Activated CD4-positive, alpha-beta T cell treated with anti-CD3 and anti-CD28 coated beads, Interleukin-2, amount 10 ng/mL, durations not matched to agents 7 days and 5 days (primary cell): ENCODE results near the gene OSBPL1A. TPM values are rescaled to one million over a fixed set of nuclear protein-coding genes. Genes with fewer than 3 reads are reported as not detected.

Experiments
- CTCF ChIA-PET: fragments of 350-600 bp; sonication (Branson Sonifier 250); formaldehyde crosslinking; loops from one replicate; lab custom pipeline; 2021; ENCODE audit warnings: antibody characterized with exemption; lab: Charles Lee
- POLR2A ChIA-PET: fragments of 350-600 bp; sonication (Branson Sonifier 250); formaldehyde crosslinking; loops from one replicate; lab custom pipeline; 2021; ENCODE audit warnings: antibody characterized with exemption; lab: Charles Lee
- DNase-seq: peaks from one replicate; pipeline ENCODE4 v3.0.0-alpha.2; 2020
- H3K27ac Mint-ChIP-seq: one replicate; pipeline ENCODE4 v1.8.0; 2021; ENCODE audit warnings: mild to moderate bottlenecking, moderate library complexity, mixed read lengths
- H3K27me3 Mint-ChIP-seq: one replicate; pipeline ENCODE4 v1.8.0; 2021; ENCODE audit warnings: mixed read lengths
- H3K36me3 Mint-ChIP-seq: one replicate; pipeline ENCODE4 v1.8.0; 2021; ENCODE audit warnings: low read depth, mixed read lengths
- H3K4me1 Mint-ChIP-seq: one replicate; pipeline ENCODE4 v1.8.0; 2021; ENCODE audit warnings: mixed read lengths
- H3K4me3 Mint-ChIP-seq: one replicate; pipeline ENCODE4 v1.8.0; 2021; ENCODE audit warnings: mild to moderate bottlenecking, moderate library complexity, mixed read lengths
- H3K9me3 Mint-ChIP-seq: one replicate; pipeline ENCODE4 v1.8.0; 2021; ENCODE audit warnings: mixed read lengths
- total RNA-seq, 2 experiments: library from RNA; stranded (reverse); gene quantifications; one replicate each; pipeline ENCODE4 v1.2.3, GENCODE V29; 2021

OSBPL1A gene
- total RNA-seq, 2 experiments from 2014 or later = 1.00 to 1.4 TPM

DNA sequence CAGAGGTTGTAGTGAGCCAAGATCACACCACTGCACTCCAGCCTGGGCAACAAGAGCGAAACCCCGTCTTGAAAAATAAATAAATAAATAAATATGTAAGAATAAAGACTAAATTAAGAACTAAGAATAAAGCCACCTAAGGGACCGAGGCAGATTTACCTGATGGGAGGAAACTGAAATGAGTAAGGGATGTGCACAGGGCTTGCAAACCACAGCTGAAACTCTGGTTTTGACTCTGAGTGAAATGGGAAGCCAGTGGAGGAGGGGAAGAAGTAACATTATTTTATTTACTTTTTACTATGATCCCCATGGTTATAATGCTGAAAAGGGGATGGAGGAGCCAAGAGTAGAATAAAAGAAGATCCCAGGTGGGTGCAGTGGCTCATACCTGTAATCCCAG lies 151.5 kb downstream of the OSBPL1A start:
- Mint-ChIP-seq H3K36me3 (no peaks in the 10 kb centered on the region), H3K27me3 (peaks cover 14% of the 10 kb centered on the region), H3K27ac (no peak overlapping the region), H3K4me3 (no peak overlapping the region), H3K4me1 (peaks cover 4% of the 10 kb centered on the region), H3K9me3 (no peaks in the 10 kb centered on the region)
- CTCF ChIA-PET = no interaction called here
- DNase-seq = no peak
- POLR2A ChIA-PET = interaction anchor here (0.7 kb wide), 1 partner anchor 109 kb away, joined by 3 read pairs; no protein-coding TSS in a partner anchor

DNA sequence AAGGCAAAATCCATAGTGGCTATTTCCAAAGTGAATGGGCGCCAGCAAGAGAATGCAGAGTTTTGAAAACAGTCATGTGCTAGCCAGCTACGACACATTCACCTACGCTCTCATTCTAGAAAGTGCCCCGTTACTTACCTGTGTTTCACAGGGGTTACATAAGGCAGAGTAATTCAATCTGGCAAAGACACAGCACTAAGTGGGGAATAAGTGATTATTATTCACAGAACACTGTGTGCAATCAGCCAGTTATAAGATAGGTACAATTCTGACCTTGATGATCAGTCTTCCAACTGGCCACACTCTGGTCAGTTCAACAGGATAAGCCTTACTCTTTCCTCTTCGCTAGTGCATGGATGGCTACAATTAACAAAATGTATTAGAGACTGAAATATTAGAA lies 152.9 kb downstream of the OSBPL1A start:
- Mint-ChIP-seq H3K36me3 (no peaks in the 10 kb centered on the region), H3K27ac (no peak overlapping the region), H3K4me1 (peaks cover 4% of the 10 kb centered on the region), H3K27me3 (peaks cover 14% of the 10 kb centered on the region), H3K9me3 (no peaks in the 10 kb centered on the region), H3K4me3 (no peak overlapping the region)
- POLR2A ChIA-PET = no interaction called here
- DNase-seq = no peak
- CTCF ChIA-PET = no interaction called here

DNA sequence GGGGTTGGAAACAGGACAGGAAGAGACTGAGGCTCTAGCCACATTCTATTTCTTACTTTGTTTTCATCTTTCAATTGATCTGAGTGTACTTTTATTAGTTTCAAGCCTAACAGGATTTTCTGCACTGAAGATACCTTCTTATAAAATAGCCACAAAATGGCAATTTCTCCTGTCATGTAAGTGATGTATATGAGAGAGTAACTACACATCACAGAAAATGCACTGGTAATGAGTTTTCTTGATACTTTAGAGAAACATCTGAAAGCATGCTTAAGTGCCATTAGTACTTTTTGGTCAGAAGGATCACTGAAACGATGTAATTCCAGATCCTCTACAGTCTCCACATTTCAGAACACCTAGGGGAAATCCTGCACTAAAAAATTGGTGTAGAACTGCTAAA lies 153.9 kb downstream of the OSBPL1A start:
- H3K36me3 Mint-ChIP-seq = no peaks in the 10 kb centered on the region
- no peak overlapping the region for H3K4me3 Mint-ChIP-seq
- H3K4me1 Mint-ChIP-seq = peaks cover 4% of the 10 kb centered on the region
- ChIA-PET CTCF (no interaction called here), POLR2A (no interaction called here)
- no peak for DNase-seq
- no peak overlapping the region for H3K27ac Mint-ChIP-seq
- no peaks in the 10 kb centered on the region for H3K9me3 Mint-ChIP-seq
- peaks cover 14% of the 10 kb centered on the region for H3K27me3 Mint-ChIP-seq

DNA sequence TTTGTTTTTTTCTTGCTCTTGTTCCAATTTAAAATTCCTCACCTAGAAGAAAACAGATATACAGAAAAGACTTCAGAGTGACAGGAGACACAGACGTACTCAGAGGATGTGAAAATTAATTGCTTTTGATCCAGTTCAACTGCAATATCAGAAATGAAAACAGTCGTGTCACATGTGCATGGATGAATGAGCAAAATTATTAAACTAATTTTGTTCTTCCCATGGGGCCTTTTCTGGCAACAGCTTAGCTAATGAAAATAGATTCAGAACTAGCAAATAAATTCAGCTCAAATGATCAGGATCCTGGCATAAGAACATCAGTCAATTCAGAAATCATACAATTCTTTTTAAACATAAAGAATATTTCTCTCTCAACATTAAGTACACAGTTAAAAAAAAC lies 158.3 kb downstream of the OSBPL1A start:
- CTCF ChIA-PET = no interaction called here
- Mint-ChIP-seq H3K9me3 (no peaks in the 10 kb centered on the region), H3K27ac (no peak overlapping the region)

DNA sequence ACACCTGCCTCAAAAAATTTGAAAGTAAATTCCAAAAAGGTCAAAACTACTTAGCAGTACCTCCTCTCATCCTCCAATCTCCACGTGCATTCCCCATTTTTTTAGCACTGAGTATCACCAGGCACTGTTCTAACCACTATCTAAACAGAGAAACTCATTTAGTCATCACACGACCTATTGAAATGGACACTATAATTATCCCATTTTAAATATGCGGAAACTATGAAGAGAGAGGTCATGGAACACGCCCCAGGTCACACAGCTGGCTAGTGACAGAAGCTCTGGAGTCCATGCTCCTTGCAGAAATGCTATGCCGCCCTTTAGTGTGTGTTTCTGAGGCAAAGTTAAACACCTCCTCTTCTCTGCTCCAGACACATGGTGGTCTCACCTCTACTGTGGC lies 159.2 kb downstream of the OSBPL1A start:
- no peaks in the 10 kb centered on the region for H3K4me1 Mint-ChIP-seq
- no peak overlapping the region for H3K4me3 Mint-ChIP-seq
- H3K27ac Mint-ChIP-seq = no peak overlapping the region
- H3K36me3 Mint-ChIP-seq = no peaks in the 10 kb centered on the region
- no peak for DNase-seq
- CTCF ChIA-PET = no interaction called here
- peaks cover 6% of the 10 kb centered on the region for H3K27me3 Mint-ChIP-seq
- POLR2A ChIA-PET = no interaction called here
- no peaks in the 10 kb centered on the region for H3K9me3 Mint-ChIP-seq

More for the DNA sequence above, 158.3 kb downstream of the OSBPL1A start:
- POLR2A ChIA-PET = no interaction called here
- Mint-ChIP-seq H3K4me3 (no peak overlapping the region), H3K36me3 (no peaks in the 10 kb centered on the region), H3K4me1 (no peaks in the 10 kb centered on the region), H3K27me3 (peaks cover 12% of the 10 kb centered on the region)
- DNase-seq = no peak

DNA sequence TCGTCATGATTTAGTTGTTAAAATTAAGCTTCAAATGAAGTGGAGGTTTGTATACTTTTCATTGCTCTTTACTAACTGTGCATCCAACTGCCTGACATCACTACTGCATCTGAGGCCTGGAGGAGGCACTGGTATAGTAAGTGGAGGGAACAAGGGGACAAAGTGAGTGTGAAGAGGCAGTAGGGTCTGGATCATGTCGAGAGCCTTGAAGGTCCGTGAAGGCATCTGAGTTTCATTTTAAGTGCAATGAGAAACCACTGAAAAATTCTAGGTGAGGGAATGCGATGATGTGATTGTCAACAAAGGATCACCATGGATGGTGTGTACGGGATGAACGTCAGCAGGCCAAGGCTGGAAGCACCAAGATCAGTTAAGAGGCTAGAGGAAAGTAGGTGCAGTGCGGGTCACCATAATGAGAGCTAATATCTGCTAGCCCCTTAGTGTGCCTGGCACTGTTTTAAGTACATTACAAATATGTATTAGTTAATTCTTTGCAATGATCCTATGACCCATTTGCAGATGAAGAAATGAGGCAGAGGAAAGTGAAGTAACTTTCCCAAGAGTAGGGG lies 162.7 kb downstream of the OSBPL1A start:
- no peak overlapping the region for H3K27ac Mint-ChIP-seq
- POLR2A ChIA-PET = no interaction called here
- H3K36me3 Mint-ChIP-seq = no peaks in the 10 kb centered on the region
- no peaks in the 10 kb centered on the region for H3K27me3 Mint-ChIP-seq
- no peak overlapping the region for H3K4me3 Mint-ChIP-seq
- DNase-seq = no peak
- H3K4me1 Mint-ChIP-seq = no peaks in the 10 kb centered on the region
- H3K9me3 Mint-ChIP-seq = no peaks in the 10 kb centered on the region
- CTCF ChIA-PET = no interaction called here

DNA sequence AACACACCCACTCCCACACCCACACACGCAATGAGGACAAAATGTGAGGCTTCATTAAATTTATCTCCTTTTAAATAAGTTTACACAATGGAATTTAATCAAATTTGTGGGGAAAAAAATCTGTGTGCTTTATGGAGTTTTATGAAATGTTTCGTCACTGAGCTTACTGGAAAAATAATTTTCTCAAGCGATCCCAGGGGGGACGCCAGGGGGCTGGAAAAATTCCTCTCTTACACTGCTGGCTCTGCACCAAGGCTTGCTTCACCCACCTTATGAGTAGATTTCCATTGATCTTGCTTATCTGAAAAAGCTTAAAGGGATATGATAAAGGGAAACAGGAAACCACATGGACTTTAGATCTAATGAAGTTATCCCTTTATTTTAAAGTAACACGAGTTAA lies 163.3 kb downstream of the OSBPL1A start:
- Mint-ChIP-seq H3K27me3 (no peaks in the 10 kb centered on the region), H3K9me3 (no peaks in the 10 kb centered on the region), H3K4me1 (no peaks in the 10 kb centered on the region), H3K4me3 (no peak overlapping the region), H3K36me3 (no peaks in the 10 kb centered on the region), H3K27ac (no peak overlapping the region)
- no peak for DNase-seq
- ChIA-PET CTCF (no interaction called here), POLR2A (no interaction called here)

DNA sequence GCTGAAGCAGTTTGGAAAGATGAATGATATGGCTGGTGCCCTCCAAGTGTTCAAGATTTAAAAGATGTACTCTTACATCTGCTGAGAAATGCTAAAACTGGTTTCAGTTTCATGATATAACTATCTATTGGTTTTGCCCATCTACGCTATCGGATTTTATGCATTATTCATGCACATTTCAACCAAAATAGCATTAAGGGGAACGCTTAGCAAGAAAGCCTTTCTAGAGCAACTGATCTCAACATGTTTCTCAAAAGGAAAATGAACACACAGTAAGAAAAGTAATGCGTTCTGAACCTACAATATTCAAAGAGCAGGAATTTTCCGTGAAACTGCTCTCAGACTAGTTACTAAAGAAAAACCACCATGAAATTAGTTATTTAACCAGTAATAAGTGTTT lies 164.8 kb downstream of the OSBPL1A start:
- no peak overlapping the region for H3K4me3 Mint-ChIP-seq
- H3K36me3 Mint-ChIP-seq = no peaks in the 10 kb centered on the region
- POLR2A ChIA-PET = no interaction called here
- no peak for DNase-seq
- H3K4me1 Mint-ChIP-seq = no peaks in the 10 kb centered on the region
- no peaks in the 10 kb centered on the region for H3K9me3 Mint-ChIP-seq
- H3K27ac Mint-ChIP-seq = no peak overlapping the region
- H3K27me3 Mint-ChIP-seq = no peaks in the 10 kb centered on the region
- CTCF ChIA-PET = no interaction called here

DNA sequence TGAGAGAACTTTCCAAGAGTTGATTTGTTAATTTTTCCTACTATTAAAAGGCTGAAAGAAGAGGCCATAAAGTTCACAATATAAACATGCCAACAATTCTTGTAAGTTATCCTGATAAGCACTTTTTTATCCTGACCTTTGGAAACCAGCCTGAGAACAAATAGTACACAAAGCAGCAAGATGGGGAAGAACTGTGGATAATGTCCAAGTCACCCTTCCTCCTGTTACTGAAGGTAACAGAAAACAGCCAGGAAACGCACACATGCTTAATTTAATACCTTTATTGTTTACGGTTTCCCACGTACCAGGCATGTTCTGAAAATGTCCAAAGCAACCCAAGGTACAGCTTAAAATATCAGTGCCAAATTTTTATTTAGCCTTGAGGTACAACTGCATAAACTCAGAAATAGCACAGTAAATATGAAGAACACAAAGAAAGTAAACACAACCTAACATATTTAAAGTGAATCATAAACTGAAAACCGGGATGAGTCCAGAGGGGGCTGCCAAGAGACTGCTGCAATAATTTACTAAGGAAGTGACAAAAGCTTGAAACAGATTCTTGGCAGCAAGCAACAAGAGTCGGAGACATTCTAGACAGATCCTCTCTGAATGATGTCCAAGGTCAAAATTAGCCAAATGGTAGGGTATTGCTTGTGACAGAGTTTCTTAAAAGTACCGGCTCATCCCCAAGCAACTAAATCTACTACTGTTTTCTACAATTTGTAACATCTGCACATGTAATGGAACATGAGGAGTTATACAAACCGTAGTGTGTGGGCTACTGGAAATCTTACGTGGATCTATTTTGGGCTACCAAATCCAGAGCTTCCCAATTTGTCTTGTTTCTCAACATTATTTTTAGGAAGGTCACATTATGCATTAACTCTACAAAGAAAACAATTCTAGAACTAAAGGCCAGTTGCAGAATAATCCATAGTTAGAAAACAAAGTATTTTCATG lies 165.6 kb downstream of the OSBPL1A start:
- H3K27ac Mint-ChIP-seq = no peak overlapping the region
- POLR2A ChIA-PET = no interaction called here
- no peaks in the 10 kb centered on the region for H3K4me1 Mint-ChIP-seq

DNA sequence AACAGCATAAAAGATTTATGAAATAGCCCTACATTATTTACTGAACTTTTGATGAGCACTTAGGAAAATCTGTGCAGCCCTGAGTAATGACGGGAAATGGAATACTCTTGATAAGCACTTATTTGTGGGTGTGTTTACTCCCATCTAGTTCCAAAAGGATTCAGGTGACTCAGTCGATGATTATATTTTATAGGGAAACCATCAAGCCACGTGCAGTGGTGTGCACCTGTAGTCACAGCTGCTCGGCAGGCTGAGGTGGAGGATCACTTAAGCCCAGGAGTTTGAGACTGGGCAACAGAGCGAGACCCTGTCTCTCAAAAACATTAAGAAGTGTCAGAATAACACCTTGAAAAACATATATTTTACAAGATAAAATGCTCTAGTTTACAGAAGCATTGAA lies 166.9 kb downstream of the OSBPL1A start:
- no peak for DNase-seq
- ChIA-PET POLR2A (no interaction called here), CTCF (no interaction called here)
- H3K9me3 Mint-ChIP-seq = no peaks in the 10 kb centered on the region
- H3K4me1 Mint-ChIP-seq = no peaks in the 10 kb centered on the region
- no peaks in the 10 kb centered on the region for H3K36me3 Mint-ChIP-seq
- no peak overlapping the region for H3K27ac Mint-ChIP-seq
- H3K4me3 Mint-ChIP-seq = no peak overlapping the region
- no peaks in the 10 kb centered on the region for H3K27me3 Mint-ChIP-seq

More for the DNA sequence above, 165.6 kb downstream of the OSBPL1A start:
- Mint-ChIP-seq H3K4me3 (no peak overlapping the region), H3K36me3 (no peaks in the 10 kb centered on the region), H3K27me3 (no peaks in the 10 kb centered on the region), H3K9me3 (no peaks in the 10 kb centered on the region)
- CTCF ChIA-PET = no interaction called here
- no peak for DNase-seq

DNA sequence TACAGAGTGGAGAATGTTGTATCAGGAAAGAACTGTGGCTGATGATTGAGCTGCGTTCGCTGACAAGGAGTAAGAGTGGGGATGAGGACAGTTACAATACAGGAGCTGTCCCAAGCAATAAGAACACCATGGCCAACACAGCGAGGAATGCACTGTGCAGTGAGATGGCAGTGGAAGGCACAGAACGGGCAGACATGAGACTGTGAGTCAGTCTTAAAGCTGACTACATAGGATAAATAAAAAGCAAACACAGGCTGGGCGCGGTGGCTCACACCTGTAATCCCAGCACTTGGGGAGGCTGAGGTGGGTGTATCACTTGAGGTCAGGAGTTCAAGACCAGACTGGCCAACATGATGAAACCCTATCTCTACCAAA lies 169.0 kb downstream of the OSBPL1A start:
- Mint-ChIP-seq H3K27me3 (peaks cover 3% of the 10 kb centered on the region), H3K4me1 (no peaks in the 10 kb centered on the region), H3K9me3 (no peaks in the 10 kb centered on the region), H3K36me3 (no peaks in the 10 kb centered on the region), H3K4me3 (no peak overlapping the region), H3K27ac (no peak overlapping the region)
- POLR2A ChIA-PET = no interaction called here
- CTCF ChIA-PET = no interaction called here
- no peak for DNase-seq

DNA sequence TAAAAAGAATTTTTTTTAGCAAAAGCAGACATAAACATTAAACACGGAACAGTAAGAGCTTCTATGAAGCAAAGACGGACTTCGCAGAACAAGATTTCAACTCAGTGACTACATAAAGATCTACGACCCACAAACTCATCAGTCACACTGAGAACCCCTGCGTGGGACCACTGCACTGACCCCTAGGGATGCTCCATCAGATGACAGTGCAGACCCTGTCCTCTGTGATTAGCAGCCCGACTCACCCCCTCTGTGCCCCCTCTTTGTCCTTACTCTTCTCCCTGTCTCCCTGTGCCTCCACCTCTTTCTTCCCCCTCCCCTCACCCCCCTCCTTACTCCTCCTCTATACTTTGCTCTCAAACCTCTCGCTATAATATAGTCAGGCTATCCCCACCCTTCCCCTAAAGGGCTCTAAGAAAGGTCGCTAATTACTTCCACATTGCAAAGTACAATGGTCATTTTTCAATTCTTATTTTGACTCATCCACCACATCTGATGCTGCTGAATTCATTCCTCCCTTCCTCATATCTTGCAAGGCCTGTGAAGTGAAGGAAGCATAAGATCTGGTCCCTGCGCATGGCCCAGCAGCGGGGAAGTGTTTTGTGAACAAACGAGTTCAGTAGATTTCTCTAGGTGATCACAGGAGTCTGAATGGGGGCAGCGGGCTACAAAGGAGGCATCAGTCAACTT lies 169.5 kb downstream of the OSBPL1A start:
- Mint-ChIP-seq H3K4me1 (no peaks in the 10 kb centered on the region), H3K27me3 (peaks cover 6% of the 10 kb centered on the region), H3K27ac (no peak overlapping the region), H3K9me3 (no peaks in the 10 kb centered on the region), H3K4me3 (no peak overlapping the region), H3K36me3 (no peaks in the 10 kb centered on the region)
- no peak for DNase-seq
- CTCF ChIA-PET = no interaction called here
- POLR2A ChIA-PET = no interaction called here

DNA sequence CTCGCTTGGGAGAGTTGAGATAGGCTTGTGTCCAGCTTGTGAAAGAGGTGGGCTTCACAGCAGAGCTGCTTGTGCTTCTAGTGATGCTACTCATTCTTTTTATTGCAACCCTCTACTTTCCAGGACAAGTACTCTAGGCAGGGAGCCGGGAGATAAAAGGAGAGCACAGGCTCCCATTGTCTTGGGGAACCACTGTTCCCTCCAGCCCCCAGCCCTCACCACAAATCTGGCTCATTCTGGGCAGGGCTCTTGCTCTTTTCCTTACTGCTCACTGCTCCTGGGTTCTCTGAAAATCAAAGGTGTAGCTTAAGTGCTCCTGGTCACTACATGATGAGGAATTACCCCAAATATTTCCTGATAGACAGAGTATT lies 177.3 kb downstream of the OSBPL1A start:
- H3K27ac Mint-ChIP-seq = no peak overlapping the region
- no peaks in the 10 kb centered on the region for H3K36me3 Mint-ChIP-seq
- peaks cover 6% of the 10 kb centered on the region for H3K27me3 Mint-ChIP-seq
- H3K9me3 Mint-ChIP-seq = no peaks in the 10 kb centered on the region
- ChIA-PET CTCF (no interaction called here), POLR2A (no interaction called here)
- DNase-seq = no peak
- H3K4me1 Mint-ChIP-seq = no peaks in the 10 kb centered on the region
- no peak overlapping the region for H3K4me3 Mint-ChIP-seq
